SJSA1 (cell line): ENCODE measurements around the gene ATP11C. TPM values are rescaled to one million over a fixed set of nuclear protein-coding genes. Genes with fewer than 3 reads are reported as not detected.
"Not testable (repeated sequence)": the region's sequence is repeated elsewhere in the genome, so short reads cannot be mapped to it uniquely, and the experiment has no call there.

Experiments
- DNase-seq, 2 experiments: peaks; one replicate each; pipeline ENCODE4 v3.0.0-alpha.2; 2015 to 2020; ENCODE audit warnings: low spot score in 2 of 2, low read depth in 1 of 2
- H3K27ac ChIP-seq: fragments of 250-450 bp; sonication (Bioruptor Pico); 2 replicates; pipeline ENCODE4 v1.5.1; 2020; ENCODE audit warnings: mild to moderate bottlenecking, moderate library complexity
- H3K27me3 ChIP-seq: fragments of 250-450 bp; sonication (Bioruptor Pico); replicated peaks from 2 replicates; pipeline ENCODE4 v1.5.1; 2020; ENCODE audit warnings: mild to moderate bottlenecking, moderate library complexity
- H3K36me3 ChIP-seq: fragments of 250-450 bp; sonication (Bioruptor Pico); 2 replicates; pipeline ENCODE4 v1.5.1; 2020; ENCODE audit warnings: mild to moderate bottlenecking
- H3K4me1 ChIP-seq: fragments of 250-450 bp; sonication (Bioruptor Pico); replicated peaks from 2 replicates; pipeline ENCODE4 v1.6.1; 2021; ENCODE audit warnings: mild to moderate bottlenecking
- H3K4me3 ChIP-seq: fragments of 250-450 bp; sonication (Bioruptor Pico); 2 replicates; pipeline ENCODE4 v1.5.1; 2020; ENCODE audit warnings: mild to moderate bottlenecking
- H3K9me3 ChIP-seq: fragments of 250-450 bp; sonication (Bioruptor Pico); replicated peaks from 2 replicates; pipeline ENCODE4 v1.5.1; 2020; ENCODE audit warnings: mild to moderate bottlenecking
- total RNA-seq: library from RNA; depleted of rRNA; stranded (reverse); fragments of >200 nt; shearing (Covaris generic); gene quantifications from 2 replicates; pipeline ENCODE4 v1.2.3, GENCODE V29; 2014

Gene ATP11C
- total RNA-seq, 1 experiment from 2014 or later = 49.6 TPM

DNA sequence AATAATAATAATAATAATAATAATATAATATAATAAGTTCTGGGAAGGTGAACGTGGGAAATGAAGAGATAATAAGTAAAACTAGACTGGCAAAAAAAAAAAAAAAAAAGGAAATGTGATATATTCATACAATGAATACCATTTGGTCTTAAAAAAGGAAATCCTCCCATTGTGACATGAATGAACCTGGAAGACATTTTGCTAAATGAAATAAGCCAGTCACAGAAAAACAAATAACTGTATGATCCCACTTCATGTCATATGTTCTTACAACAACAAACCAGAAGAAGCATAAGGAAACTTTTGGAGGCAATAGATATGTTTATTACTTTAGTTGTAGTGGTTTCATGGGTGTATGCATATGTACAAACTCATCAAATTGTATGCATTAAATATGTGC is 63.1 kb downstream of the ATP11C start:
- Histone ChIP-seq H3K4me3 (no peak overlapping the region), H3K4me1 (no peaks in the 10 kb centered on the region), H3K36me3 (no peaks in the 10 kb centered on the region), H3K27ac (no peak overlapping the region), H3K9me3 (no peaks in the 10 kb centered on the region), H3K27me3 (no peaks in the 10 kb centered on the region)
- DNase-seq = no peak

- no peak overlapping the region for H3K4me3 ChIP-seq
- H3K9me3 ChIP-seq = no peaks in the 10 kb centered on the region
- no peak overlapping the region for H3K27ac ChIP-seq
- no peaks in the 10 kb centered on the region for H3K36me3 ChIP-seq
- no peaks in the 10 kb centered on the region for H3K4me1 ChIP-seq
- DNase-seq = no peak
- H3K27me3 ChIP-seq = no peaks in the 10 kb centered on the region
Observed at GRCh38 chrX:139864640-139865039, 68.2 kb downstream of the ATP11C start.

GRCh38 chrX:139862208-139862607 is 70.6 kb downstream of the ATP11C start:
- no peak overlapping the region for H3K4me3 ChIP-seq
- H3K27me3 ChIP-seq = no peaks in the 10 kb centered on the region
- no peaks in the 10 kb centered on the region for H3K9me3 ChIP-seq
- no peaks in the 10 kb centered on the region for H3K4me1 ChIP-seq
- H3K27ac ChIP-seq = no peak overlapping the region
- no peaks in the 10 kb centered on the region for H3K36me3 ChIP-seq
- DNase-seq = no peak

GRCh38 chrX:139856826-139857225 is 76.0 kb downstream of the ATP11C start:
- H3K4me1 ChIP-seq, DNase-seq, H3K9me3 ChIP-seq, H3K36me3 ChIP-seq, H3K27ac ChIP-seq, H3K4me3 ChIP-seq, H3K27me3 ChIP-seq: not testable (repeated sequence)

GRCh38 chrX:139851730-139852129 is 81.1 kb downstream of the ATP11C start:
- Histone ChIP-seq H3K4me3 (no peak overlapping the region), H3K27me3 (no peaks in the 10 kb centered on the region), H3K36me3 (no peaks in the 10 kb centered on the region), H3K27ac (no peak overlapping the region), H3K4me1 (no peaks in the 10 kb centered on the region), H3K9me3 (no peaks in the 10 kb centered on the region)
- DNase-seq = no peak

GRCh38 chrX:139850968-139851367 is 81.9 kb downstream of the ATP11C start:
- no peak overlapping the region for H3K27ac ChIP-seq
- H3K27me3 ChIP-seq = no peaks in the 10 kb centered on the region
- H3K9me3 ChIP-seq = no peaks in the 10 kb centered on the region
- H3K36me3 ChIP-seq = no peaks in the 10 kb centered on the region
- no peak overlapping the region for H3K4me3 ChIP-seq
- no peak for DNase-seq
- H3K4me1 ChIP-seq = no peaks in the 10 kb centered on the region

GRCh38 chrX:139844884-139845283 is 88.0 kb downstream of the ATP11C start:
- H3K9me3 ChIP-seq = no peaks in the 10 kb centered on the region
- DNase-seq = no peak
- no peaks in the 10 kb centered on the region for H3K36me3 ChIP-seq
- H3K4me1 ChIP-seq = no peaks in the 10 kb centered on the region; the same call in 1 of the 2 replicates
- H3K27ac ChIP-seq = no peak overlapping the region
- no peaks in the 10 kb centered on the region for H3K27me3 ChIP-seq
- H3K4me3 ChIP-seq = no peak overlapping the region

- Histone ChIP-seq H3K4me3 (no peak overlapping the region), H3K27me3 (no peaks in the 10 kb centered on the region), H3K9me3 (no peaks in the 10 kb centered on the region), H3K36me3 (no peaks in the 10 kb centered on the region), H3K4me1 (no peaks in the 10 kb centered on the region; the same call in 1 of the 2 replicates), H3K27ac (no peak overlapping the region)
- no peak for DNase-seq
Observed at GRCh38 chrX:139844163-139844562, 88.7 kb downstream of the ATP11C start.

DNA sequence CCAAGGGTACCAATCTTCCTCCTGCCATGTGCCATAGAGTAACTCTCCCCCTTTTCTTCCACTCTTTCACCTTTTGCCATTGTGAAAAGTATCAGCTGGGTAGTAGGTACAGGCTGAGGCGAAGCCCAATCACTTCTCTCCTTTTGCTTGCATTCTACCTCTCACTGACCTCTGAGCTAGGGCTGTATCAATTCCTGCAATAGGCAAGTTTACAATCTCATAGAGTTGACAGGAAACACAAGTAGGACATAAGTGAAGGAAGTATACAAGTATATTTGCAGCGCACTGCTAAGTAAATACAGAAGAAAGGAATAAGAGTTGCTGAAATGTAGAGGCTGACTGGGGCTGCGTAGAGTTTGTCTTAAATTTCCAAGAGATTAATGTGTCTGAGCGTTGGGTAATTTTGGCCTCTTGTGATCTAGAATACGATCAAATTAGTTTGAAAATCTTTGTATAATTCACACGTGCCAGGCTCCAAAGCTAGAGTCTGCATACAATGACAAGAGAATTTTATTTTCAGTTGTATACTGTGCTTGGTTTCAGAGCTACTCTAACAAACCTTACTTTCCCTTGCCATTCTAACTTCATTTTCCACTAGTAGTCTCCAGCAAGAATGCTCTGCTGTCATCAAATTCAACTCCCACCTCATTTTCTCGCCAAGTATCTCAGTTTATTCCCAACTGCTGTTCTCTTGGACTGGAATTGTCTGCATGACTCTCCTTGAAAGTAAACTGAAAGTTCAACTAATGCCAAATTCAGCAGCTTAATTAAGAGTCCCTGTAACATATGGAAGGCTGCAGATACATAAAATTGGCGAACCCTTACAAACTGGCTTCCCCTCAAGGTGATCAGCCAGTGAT is 90.3 kb downstream of the ATP11C start:
- Histone ChIP-seq H3K4me1 (no peaks in the 10 kb centered on the region; the same call in 1 of the 2 replicates), H3K36me3 (no peaks in the 10 kb centered on the region)
- no peak for DNase-seq

GRCh38 chrX:139836335-139836734 is 96.5 kb downstream of the ATP11C start:
- H3K9me3 ChIP-seq, H3K36me3 ChIP-seq, H3K27ac ChIP-seq, DNase-seq, H3K4me3 ChIP-seq, H3K27me3 ChIP-seq: not testable (repeated sequence)
- H3K4me1 ChIP-seq = peaks cover 21% of the 10 kb centered on the region

More for the DNA sequence above, 90.3 kb downstream of the ATP11C start:
- Histone ChIP-seq H3K27ac (no peak overlapping the region), H3K27me3 (no peaks in the 10 kb centered on the region), H3K4me3 (no peak overlapping the region), H3K9me3 (no peaks in the 10 kb centered on the region)

DNA sequence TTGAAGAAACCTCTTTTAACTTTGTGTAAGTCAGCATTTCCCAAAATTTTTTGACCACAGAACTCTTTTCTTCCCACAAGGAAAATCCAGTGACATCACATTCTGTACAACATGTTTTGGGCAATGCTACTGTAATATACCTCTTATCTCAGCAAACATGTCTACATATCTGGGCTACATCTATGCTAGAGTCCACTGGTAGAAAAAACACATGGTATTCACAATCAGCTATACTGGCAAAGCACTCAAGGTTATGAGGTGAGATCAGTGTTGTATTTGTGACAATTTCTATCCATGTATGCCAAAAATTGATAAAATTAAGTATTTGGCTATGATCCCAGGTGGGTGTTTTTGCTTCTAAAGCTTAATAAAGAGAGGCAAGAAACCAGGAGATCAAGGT is 98.0 kb downstream of the ATP11C start:
- no peak overlapping the region for H3K27ac ChIP-seq
- no peak for DNase-seq
- H3K4me3 ChIP-seq = no peak overlapping the region
- peaks cover 21% of the 10 kb centered on the region for H3K4me1 ChIP-seq
- no peaks in the 10 kb centered on the region for H3K9me3 ChIP-seq
- H3K27me3 ChIP-seq = no peaks in the 10 kb centered on the region
- no peaks in the 10 kb centered on the region for H3K36me3 ChIP-seq

DNA sequence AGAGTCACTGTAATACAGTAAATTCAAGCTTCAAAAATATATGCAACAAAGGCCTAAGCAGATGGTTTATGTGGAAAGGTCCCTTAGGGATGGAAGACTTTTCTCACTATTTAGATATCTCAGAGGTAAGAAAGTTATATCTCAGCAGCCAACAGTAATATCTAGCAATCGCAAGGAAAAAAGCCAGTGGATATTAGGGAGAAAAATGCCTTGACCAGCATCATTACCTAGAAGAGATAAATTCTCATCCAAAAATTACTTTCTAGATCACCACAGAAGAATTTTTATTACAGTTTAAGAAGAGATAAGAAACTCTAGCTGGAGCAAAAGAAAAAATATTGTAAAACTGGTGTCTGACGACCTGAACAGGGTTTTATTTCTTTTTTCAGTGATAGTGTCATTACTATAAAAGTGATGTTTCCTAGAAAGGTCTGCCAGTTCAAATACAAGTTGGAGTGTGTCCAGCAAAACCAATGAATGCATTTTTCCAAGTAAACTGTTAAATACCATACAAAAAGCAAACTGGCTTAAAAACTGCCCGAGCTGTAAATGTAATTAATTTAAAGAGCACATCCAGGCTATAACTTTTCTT is 100.0 kb downstream of the ATP11C start:
- no peaks in the 10 kb centered on the region for H3K36me3 ChIP-seq
- H3K27ac ChIP-seq = no peak overlapping the region
- H3K4me1 ChIP-seq = peaks cover 26% of the 10 kb centered on the region
- DNase-seq = no peak
- no peaks in the 10 kb centered on the region for H3K27me3 ChIP-seq
- H3K9me3 ChIP-seq = no peaks in the 10 kb centered on the region
- no peak overlapping the region for H3K4me3 ChIP-seq

- no peaks in the 10 kb centered on the region for H3K27me3 ChIP-seq
- H3K4me1 ChIP-seq = peaks cover 34% of the 10 kb centered on the region
- H3K9me3 ChIP-seq = no peaks in the 10 kb centered on the region
- H3K36me3 ChIP-seq = no peaks in the 10 kb centered on the region
- H3K4me3 ChIP-seq = no peak overlapping the region
- H3K27ac ChIP-seq = peak overlapping the region; percentile 29
- DNase-seq = peak in 1 of 2 experiments; percentile 24
Observed at GRCh38 chrX:139831675-139832456, 101.0 kb downstream of the ATP11C start.

DNA sequence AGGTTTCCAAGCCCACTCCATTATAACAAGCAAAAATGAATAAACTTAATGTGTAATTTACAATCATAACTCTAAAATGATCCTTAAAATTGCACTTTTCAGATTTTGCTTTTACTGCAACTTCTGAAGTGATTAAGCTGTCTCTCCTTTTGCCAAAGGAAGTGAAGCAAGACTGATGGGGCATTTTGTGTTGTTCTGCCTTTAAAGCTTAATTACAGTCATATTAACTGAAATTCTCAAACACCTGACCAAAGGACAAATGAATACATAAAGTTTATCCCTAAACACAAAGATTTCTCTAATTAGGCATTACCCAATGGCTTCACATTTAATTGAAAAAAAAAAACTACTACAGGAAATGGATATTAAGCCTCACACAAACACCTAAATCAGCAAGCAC is 101.8 kb downstream of the ATP11C start:
- Histone ChIP-seq H3K4me1 (peaks cover 41% of the 10 kb centered on the region), H3K27me3 (no peaks in the 10 kb centered on the region), H3K9me3 (no peaks in the 10 kb centered on the region), H3K4me3 (no peak overlapping the region), H3K27ac (no peak overlapping the region), H3K36me3 (no peaks in the 10 kb centered on the region)
- DNase-seq = no peak
